IMR-90 (cell line): ENCODE data around the gene ZFR2.

Source experiments
- FOS ChIP-seq: fragments of 150-350 bp; IDR thresholded peaks from 2 replicates; pipeline ENCODE4 v1.6.1; 2016; ENCODE audit warnings: low read depth, low read length
- MXI1 ChIP-seq: IDR thresholded peaks from 2 replicates; pipeline ENCODE4 v1.6.1; 2012; ENCODE audit warnings: low read depth, mild to moderate bottlenecking, low read length, moderate library complexity, borderline replicate concordance
- POLR2A ChIP-seq: IDR thresholded peaks from 2 replicates; pipeline ENCODE4 v1.6.1; 2012; ENCODE audit warnings: mild to moderate bottlenecking, low read depth, low read length

GRCh38 chr19:3793799-3794198, 75.0 kb downstream of the ZFR2 start:
- TF ChIP-seq POLR2A (no peak), MXI1 (no peak), FOS (no peak)
